ENCODE measurements around the gene OGDH.

OGDH gene

GRCh38 chr7:44736896-44737295 is 130.5 kb downstream of the OGDH start (continued):
- no peak for TF ChIP-seq TSHZ2 (CRISPR knock-in tag; IDR thresholded peaks at IDR 0.05)
- TF ChIP-seq PATZ1 (CRISPR knock-in tag; IDR thresholded peaks at IDR 0.05; ENCODE audit: borderline replicate concordance): no peak
- TF ChIP-seq RARB (CRISPR knock-in tag; IDR thresholded peaks at IDR 0.05): no peak
- no peak for TF ChIP-seq TOX (CRISPR knock-in tag; IDR thresholded peaks at IDR 0.05; ENCODE audit: borderline replicate concordance)
- no peak for TF ChIP-seq ZC3H10 (CRISPR knock-in tag; IDR thresholded peaks at IDR 0.05)
- no peak for TF ChIP-seq CREB5 (CRISPR knock-in tag; IDR thresholded peaks at IDR 0.05; ENCODE audit: low read depth)
- no peak for TF ChIP-seq ZFP30 (CRISPR knock-in tag; IDR thresholded peaks at IDR 0.05)

- TF ChIP-seq TOX (CRISPR knock-in tag; IDR thresholded peaks at IDR 0.05; ENCODE audit: borderline replicate concordance) (no peak), PPARA (CRISPR knock-in tag; IDR thresholded peaks at IDR 0.05; ENCODE audit: borderline replicate concordance) (no peak), CSRNP3 (CRISPR knock-in tag; IDR thresholded peaks at IDR 0.05) (no peak), ZNF565 (CRISPR knock-in tag; conservative IDR thresholded peaks at IDR 0.05; ENCODE audit: low read depth) (no peak), ZFP3 (CRISPR knock-in tag; IDR thresholded peaks at IDR 0.05) (no peak), ZNF8 (CRISPR knock-in tag; IDR thresholded peaks at IDR 0.05) (no peak)
Observed at GRCh38 chr7:44738051-44738723, 131.8 kb downstream of the OGDH start.

GRCh38 chr7:44738876-44739665 is 132.6 kb downstream of the OGDH start:
- no peak for ATAC-seq
- TF ChIP-seq ZNF8 (CRISPR knock-in tag; IDR thresholded peaks at IDR 0.05) (no peak), TOX (CRISPR knock-in tag; IDR thresholded peaks at IDR 0.05; ENCODE audit: borderline replicate concordance) (no peak), ISL1 (CRISPR knock-in tag; IDR thresholded peaks at IDR 0.05) (no peak), ZNF70 (CRISPR knock-in tag; IDR thresholded peaks at IDR 0.05) (no peak), ZFP3 (CRISPR knock-in tag; IDR thresholded peaks at IDR 0.05) (no peak), CREB5 (CRISPR knock-in tag; IDR thresholded peaks at IDR 0.05; ENCODE audit: low read depth) (no peak), RARB (CRISPR knock-in tag; IDR thresholded peaks at IDR 0.05) (no peak), ZFP30 (CRISPR knock-in tag; IDR thresholded peaks at IDR 0.05) (no peak), ARNTL (CRISPR knock-in tag; IDR thresholded peaks at IDR 0.05; ENCODE audit: borderline replicate concordance, low read depth) (no peak), CSRNP3 (CRISPR knock-in tag; IDR thresholded peaks at IDR 0.05) (no peak), PPARA (CRISPR knock-in tag; IDR thresholded peaks at IDR 0.05; ENCODE audit: borderline replicate concordance) (no peak), GLIS3 (CRISPR knock-in tag; IDR thresholded peaks at IDR 0.05) (no peak), SNAI2 (CRISPR knock-in tag; IDR thresholded peaks at IDR 0.05) (no peak), ZNF565 (CRISPR knock-in tag; conservative IDR thresholded peaks at IDR 0.05; ENCODE audit: low read depth) (no peak), ZC3H10 (CRISPR knock-in tag; IDR thresholded peaks at IDR 0.05) (no peak), ESRRG (CRISPR knock-in tag; IDR thresholded peaks at IDR 0.05) (no peak), TSHZ2 (CRISPR knock-in tag; IDR thresholded peaks at IDR 0.05) (no peak), POU6F1 (CRISPR knock-in tag; IDR thresholded peaks at IDR 0.05; ENCODE audit: borderline replicate concordance, low read depth) (no peak)

More at GRCh38 chr7:44738051-44738723, 131.8 kb downstream of the OGDH start:
- ATAC-seq: no peak
